ENCODE data around the gene RASAL1. TPM values are rescaled to one million over a fixed set of nuclear protein-coding genes. Genes with fewer than 3 reads are reported as not detected.

RASAL1 gene
- total RNA-seq, 1 experiment from 2014 or later: 14.9 TPM

- intact Hi-C loops (cut with micrococcal nuclease; ENCODE audit: unreplicated experiment): no loop called here
- ChIA-PET POLR2A (ENCODE audit: unreplicated experiment) (no interaction called here), CTCF (no interaction called here)
- Histone ChIP-seq H2AFZ (no peak overlapping the region), H3K9me2 (ENCODE audit: insufficient read depth) (no peaks in the 10 kb centered on the region), H3K4me2 (no peak overlapping the region), H3K79me2 (ENCODE audit: low read depth) (no peaks in the 10 kb centered on the region), H3K36me3 (ENCODE audit: low read depth) (no peaks in the 10 kb centered on the region), H3K27me3 (ENCODE audit: insufficient read depth, low read depth) (peaks cover 12% of the 10 kb centered on the region; the same call in 1 of the 2 replicates), H3K9me3 (ENCODE audit: insufficient read depth, low read depth) (no peaks in the 10 kb centered on the region), H4K20me1 (ENCODE audit: insufficient read depth) (no peaks in the 10 kb centered on the region), H3F3A (ENCODE audit: insufficient read depth, low read depth) (no peaks in the 10 kb centered on the region; the same call in 1 of the 2 replicates), H3K4me3 (no peak overlapping the region), H3K27ac (no peak overlapping the region), H3K4me1 (replicated peaks; ENCODE audit: insufficient read depth) (no peaks in the 10 kb centered on the region)
- TF ChIP-seq EZH2 (IDR thresholded peaks at IDR 0.05; ENCODE audit: low read depth): no peak
- TF ChIP-seq CTCF (conservative IDR thresholded peaks at IDR 0.05): no peak
- DNase-seq: no peak
- no TSS peak for BruUV-seq (replicated peaks)
These were observed 47.5 kb downstream of the RASAL1 start for GRCh38 chr12:113088037-113088436.

GRCh38 chr12:113087193-113087592 is 48.4 kb downstream of the RASAL1 start:
- no peak for DNase-seq
- Histone ChIP-seq H3K9me2 (ENCODE audit: insufficient read depth) (no peaks in the 10 kb centered on the region), H3K27me3 (ENCODE audit: insufficient read depth, low read depth) (0 out of 2 replicates have a peak, but pooled peaks cover 7% of the 10 kb centered on the region), H3K79me2 (ENCODE audit: low read depth) (no peaks in the 10 kb centered on the region), H3F3A (ENCODE audit: insufficient read depth, low read depth) (no peaks in the 10 kb centered on the region; the same call in 1 of the 2 replicates), H4K20me1 (ENCODE audit: insufficient read depth) (no peaks in the 10 kb centered on the region), H3K4me2 (peak overlapping the region; percentile 16; the same call in 1 of the 2 replicates), H3K36me3 (ENCODE audit: low read depth) (no peaks in the 10 kb centered on the region), H3K4me3 (no peak overlapping the region), H2AFZ (no peak overlapping the region), H3K27ac (no peak overlapping the region), H3K9me3 (ENCODE audit: insufficient read depth, low read depth) (no peaks in the 10 kb centered on the region), H3K4me1 (replicated peaks; ENCODE audit: insufficient read depth) (no peaks in the 10 kb centered on the region)
- no TSS peak for BruUV-seq (replicated peaks)
- POLR2A ChIA-PET (ENCODE audit: unreplicated experiment): no interaction called here
- intact Hi-C loops (cut with micrococcal nuclease; ENCODE audit: unreplicated experiment): no loop called here
- CTCF ChIA-PET: no interaction called here
- TF ChIP-seq CTCF (conservative IDR thresholded peaks at IDR 0.05): no peak
- no peak for TF ChIP-seq EZH2 (IDR thresholded peaks at IDR 0.05; ENCODE audit: low read depth)

- Histone ChIP-seq H3K4me3 (no peak overlapping the region), H3F3A (ENCODE audit: insufficient read depth, low read depth) (no peaks in the 10 kb centered on the region; the same call in 1 of the 2 replicates), H2AFZ (no peak overlapping the region), H3K36me3 (ENCODE audit: low read depth) (no peaks in the 10 kb centered on the region), H3K4me2 (peak overlapping the region; percentile 16; the same call in 1 of the 2 replicates), H3K9me2 (ENCODE audit: insufficient read depth) (no peaks in the 10 kb centered on the region), H3K79me2 (ENCODE audit: low read depth) (no peaks in the 10 kb centered on the region), H3K27ac (no peak overlapping the region), H3K9me3 (ENCODE audit: insufficient read depth, low read depth) (no peaks in the 10 kb centered on the region), H3K27me3 (ENCODE audit: insufficient read depth, low read depth) (0 out of 2 replicates have a peak, but pooled peaks cover 3% of the 10 kb centered on the region), H4K20me1 (ENCODE audit: insufficient read depth) (no peaks in the 10 kb centered on the region), H3K4me1 (replicated peaks; ENCODE audit: insufficient read depth) (no peaks in the 10 kb centered on the region)
- DNase-seq: no peak
- no TSS peak for BruUV-seq (replicated peaks)
- intact Hi-C loops (cut with micrococcal nuclease; ENCODE audit: unreplicated experiment): no loop called here
- CTCF ChIA-PET: no interaction called here
- TF ChIP-seq EZH2 (IDR thresholded peaks at IDR 0.05; ENCODE audit: low read depth): no peak
- TF ChIP-seq CTCF (conservative IDR thresholded peaks at IDR 0.05): no peak
- POLR2A ChIA-PET (ENCODE audit: unreplicated experiment): no interaction called here
These were observed 49.1 kb downstream of the RASAL1 start for GRCh38 chr12:113086249-113087164.

Measured in PC-9 (cell line).